ENCODE measurements around the gene CUEDC2.

CUEDC2 gene

GRCh38 chr10:102408728-102409603 lies 23.4 kb downstream of the CUEDC2 start:
- peak in 2 of 3 experiments; percentile 25 to 31 for DNase-seq

GRCh38 chr10:102408131-102408727 lies 24.1 kb downstream of the CUEDC2 start:
- no peak for DNase-seq

GRCh38 chr10:102407425-102408130 lies 24.8 kb downstream of the CUEDC2 start:
- no peak for DNase-seq

- no peak for DNase-seq
Measured at GRCh38 chr10:102406815-102407214, 25.6 kb downstream of the CUEDC2 start.

GRCh38 chr10:102405632-102406031 lies 26.7 kb downstream of the CUEDC2 start:
- DNase-seq, result no peak

- DNase-seq, result no peak
Measured at GRCh38 chr10:102405108-102405571, 27.2 kb downstream of the CUEDC2 start.

GRCh38 chr10:102404361-102405107 lies 27.8 kb downstream of the CUEDC2 start:
- no peak for DNase-seq

GRCh38 chr10:102403115-102403514 lies 29.3 kb downstream of the CUEDC2 start:
- DNase-seq, result no peak

- DNase-seq, result no peak
Measured at GRCh38 chr10:102402512-102402896, 29.9 kb downstream of the CUEDC2 start.

- DNase-seq, result no peak
Measured at GRCh38 chr10:102401735-102402511, 30.5 kb downstream of the CUEDC2 start.

GRCh38 chr10:102401342-102401654 lies 31.1 kb downstream of the CUEDC2 start:
- no peak for DNase-seq

- DNase-seq, result no peak
Measured at GRCh38 chr10:102400598-102401341, 31.6 kb downstream of the CUEDC2 start.

GRCh38 chr10:102400076-102400475 lies 32.3 kb downstream of the CUEDC2 start:
- DNase-seq, result peak; percentile 52 to 76 (median 70)

- DNase-seq, result peak; percentile 79 to 87 (median 85)
Measured at GRCh38 chr10:102399217-102400021, 33.0 kb downstream of the CUEDC2 start.

- DNase-seq, result no peak
Measured at GRCh38 chr10:102398172-102399020, 34.0 kb downstream of the CUEDC2 start.

- no peak for DNase-seq
Measured at GRCh38 chr10:102397222-102398171, 34.9 kb downstream of the CUEDC2 start.

GRCh38 chr10:102396730-102397151 lies 35.6 kb downstream of the CUEDC2 start:
- DNase-seq, result no peak

GRCh38 chr10:102396317-102396650 lies 36.1 kb downstream of the CUEDC2 start:
- no peak for DNase-seq

Data from NCI-H1417 (cell line).